ENCODE data around the gene LYRM4.

LYRM4 gene

GRCh38 chr6:5279891-5280338 lies 19.2 kb upstream of the LYRM4 start:
- DNase-seq, result no peak

- no peak for DNase-seq
Measured at GRCh38 chr6:5278565-5279120, 17.9 kb upstream of the LYRM4 start.

GRCh38 chr6:5278047-5278446 lies 17.3 kb upstream of the LYRM4 start:
- no peak for DNase-seq

GRCh38 chr6:5277589-5277988 lies 16.8 kb upstream of the LYRM4 start:
- DNase-seq, result no peak

DNA sequence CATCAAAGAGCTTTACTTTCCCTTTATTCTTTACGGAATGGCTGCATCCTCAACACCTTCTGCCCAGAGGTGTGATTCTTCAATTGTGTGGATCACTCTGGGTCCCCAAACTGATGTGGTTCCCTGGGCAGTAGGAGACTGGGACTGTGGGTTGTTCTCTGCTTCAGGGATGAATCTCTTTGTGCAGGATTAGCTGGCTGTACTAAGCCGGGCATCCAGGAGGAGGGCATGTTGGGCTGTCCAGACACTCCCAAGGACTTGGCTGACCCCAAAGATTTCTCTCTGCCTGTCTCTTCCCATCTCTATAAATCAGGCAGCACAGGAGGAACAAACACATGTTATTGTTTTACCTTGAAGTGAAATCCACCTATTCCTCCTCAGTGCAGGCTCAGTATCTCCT lies 15.8 kb upstream of the LYRM4 start:
- DNase-seq, result no peak

DNA sequence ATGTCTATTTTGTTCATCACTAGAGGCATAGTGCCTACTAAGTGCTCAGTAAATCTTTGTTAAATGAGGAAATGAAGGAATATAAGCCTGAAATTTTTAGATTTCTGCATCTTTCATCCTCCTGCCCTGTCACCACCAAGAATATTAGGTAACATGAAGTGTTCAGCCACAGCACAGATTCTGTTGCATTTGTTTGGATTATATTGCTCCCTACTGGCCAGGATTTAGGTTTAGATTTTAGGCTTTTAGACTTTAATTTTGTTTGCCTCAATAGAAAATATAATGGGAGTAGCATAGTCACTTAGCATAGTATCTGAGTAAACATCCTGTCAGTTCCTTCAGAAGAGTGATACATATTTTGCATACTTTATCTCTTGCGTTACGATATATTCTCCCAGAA lies 14.7 kb upstream of the LYRM4 start:
- no peak for DNase-seq

DNA sequence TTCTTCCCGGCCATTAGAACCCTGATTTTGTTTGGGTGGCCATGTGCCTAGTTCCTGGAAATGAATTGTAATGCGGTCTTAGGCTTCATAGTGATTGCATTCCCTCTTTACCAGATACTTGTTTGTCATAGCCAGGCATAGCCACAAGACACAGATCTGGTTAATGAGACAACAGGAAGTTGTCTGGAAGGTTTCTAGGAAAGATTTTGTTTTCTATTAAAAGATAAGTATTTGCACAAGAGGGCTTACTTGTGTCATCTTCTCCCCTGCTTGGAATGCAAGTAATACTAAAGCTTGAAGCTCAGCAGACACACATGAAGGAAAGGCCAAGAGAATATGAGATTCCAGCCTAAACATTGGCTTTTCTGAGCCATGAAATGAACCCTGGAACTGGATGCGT lies 13.5 kb upstream of the LYRM4 start:
- no peak for DNase-seq

- no peak for DNase-seq
Measured at GRCh38 chr6:5271926-5272325, 11.2 kb upstream of the LYRM4 start.

DNA sequence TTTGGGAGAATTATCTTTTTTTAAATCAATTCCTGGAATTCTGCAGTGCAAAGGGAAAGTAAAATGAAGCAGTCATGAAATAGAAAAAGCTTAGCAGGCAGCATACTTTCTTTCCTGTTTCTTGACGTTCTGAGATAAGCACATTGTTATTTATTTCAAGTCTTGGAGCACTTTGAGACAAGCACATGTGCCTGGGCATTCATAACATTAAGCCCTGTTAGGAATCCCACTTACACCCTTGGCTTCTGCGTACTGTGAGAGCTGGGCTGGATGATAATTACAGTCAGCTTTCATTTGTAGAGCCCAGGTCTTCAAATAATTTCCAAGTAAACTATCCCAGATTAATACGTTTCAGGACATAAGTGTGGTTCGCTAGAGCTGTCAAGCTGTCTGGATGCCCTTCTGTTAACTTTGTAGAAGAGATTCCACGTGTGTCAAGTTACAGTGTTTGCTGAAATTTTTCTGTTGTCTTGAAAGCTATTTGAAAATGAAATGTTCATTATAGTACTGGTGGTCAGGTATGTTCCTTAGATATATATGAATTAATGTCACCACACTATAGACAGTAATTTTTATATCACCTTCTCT lies 9.4 kb upstream of the LYRM4 start:
- no peak for DNase-seq

GRCh38 chr6:5266423-5266822 lies 5.7 kb upstream of the LYRM4 start:
- DNase-seq, result no peak

- no peak for DNase-seq
Measured at GRCh38 chr6:5261545-5262109, 877 bp upstream of the LYRM4 start.

GRCh38 chr6:5260111-5260620 lies 584 bp downstream of the LYRM4 start:
- DNase-seq, result peak; percentile 81

- no peak for DNase-seq
Measured at GRCh38 chr6:5259428-5259827, 1.3 kb downstream of the LYRM4 start.

GRCh38 chr6:5257400-5257799 lies 3.4 kb downstream of the LYRM4 start:
- no peak for DNase-seq

DNA sequence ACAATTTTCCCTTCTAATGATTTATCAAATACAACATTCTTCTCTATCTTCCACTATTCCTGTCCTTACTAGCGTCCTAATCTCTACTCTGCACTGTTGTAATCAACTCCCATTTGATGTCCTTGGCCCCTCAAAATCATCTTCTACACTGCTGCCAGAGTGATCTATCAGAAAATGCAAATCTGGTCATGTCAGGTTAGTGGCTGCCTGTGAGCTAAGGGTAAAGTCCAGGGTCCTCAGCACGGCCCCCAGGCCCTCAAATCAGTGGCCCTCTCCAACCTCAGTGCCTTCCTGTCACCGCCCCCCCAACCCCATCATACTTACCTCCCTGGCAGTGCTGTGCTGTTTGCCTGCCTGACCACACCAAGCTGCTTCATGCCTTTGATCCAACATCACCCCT lies 3.8 kb downstream of the LYRM4 start:
- DNase-seq, result no peak

GRCh38 chr6:5250911-5251310 lies 9.8 kb downstream of the LYRM4 start:
- no peak for DNase-seq

DNA sequence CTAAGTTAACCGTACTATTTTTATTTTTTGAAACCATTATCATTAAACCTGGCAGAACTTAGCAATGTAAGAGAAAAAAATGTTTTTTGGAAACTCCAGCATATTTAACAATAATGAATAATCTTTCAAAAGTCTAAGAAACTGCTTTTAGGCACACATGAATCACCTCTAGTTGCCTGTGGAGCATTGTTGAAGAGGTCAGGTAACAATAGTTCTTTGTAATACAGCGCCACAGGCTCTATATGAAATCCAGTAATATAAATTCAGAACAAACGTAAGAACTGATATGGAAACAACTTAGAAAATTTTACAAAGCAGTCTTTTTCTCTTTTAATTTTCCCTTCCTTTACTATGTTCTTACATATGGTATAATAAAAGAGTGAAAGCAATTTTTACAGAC lies 10.3 kb downstream of the LYRM4 start:
- no peak for DNase-seq

- no peak for DNase-seq
Measured at GRCh38 chr6:5249451-5250122, 11.2 kb downstream of the LYRM4 start.

DNA sequence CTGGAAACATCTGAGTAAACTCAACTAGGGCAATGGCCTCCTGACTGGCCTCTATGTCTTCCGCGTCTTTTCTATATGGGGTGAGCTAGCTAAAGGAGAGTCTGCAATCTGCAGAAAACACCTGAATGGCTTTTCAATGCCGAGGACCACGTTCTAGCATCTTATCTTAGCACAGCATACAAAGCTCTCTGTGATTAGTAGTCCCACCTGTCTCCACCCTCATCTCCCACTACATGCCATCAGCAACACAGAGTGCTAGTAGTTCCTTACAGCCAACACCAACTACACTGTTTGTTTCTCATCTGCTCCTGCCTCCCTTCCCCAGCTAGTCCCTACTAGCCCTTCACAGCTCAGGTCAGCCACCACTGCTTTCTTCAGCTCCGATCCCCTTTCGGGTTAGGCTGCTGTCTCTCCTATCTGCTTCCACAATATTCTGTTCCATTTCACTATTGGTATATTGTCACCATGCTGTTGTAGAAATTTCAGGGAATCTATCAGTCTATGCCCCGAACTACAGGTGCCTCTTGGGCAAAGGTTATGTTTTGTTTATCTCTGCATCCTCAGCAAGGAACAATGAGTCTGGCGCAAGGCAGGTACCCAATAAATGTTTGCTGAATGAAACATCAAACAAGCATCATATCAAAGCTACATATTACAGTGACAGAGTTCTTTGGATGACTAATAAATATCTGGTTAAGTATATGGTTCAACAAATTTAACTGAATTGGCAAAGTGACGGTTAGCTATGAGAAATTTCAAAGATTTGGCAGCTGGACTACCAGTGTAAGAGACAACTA lies 12.2 kb downstream of the LYRM4 start:
- no peak for DNase-seq

GRCh38 chr6:5247201-5247600 lies 13.5 kb downstream of the LYRM4 start:
- DNase-seq, result no peak

- DNase-seq, result no peak
Measured at GRCh38 chr6:5246141-5247097, 14.3 kb downstream of the LYRM4 start.

DNA sequence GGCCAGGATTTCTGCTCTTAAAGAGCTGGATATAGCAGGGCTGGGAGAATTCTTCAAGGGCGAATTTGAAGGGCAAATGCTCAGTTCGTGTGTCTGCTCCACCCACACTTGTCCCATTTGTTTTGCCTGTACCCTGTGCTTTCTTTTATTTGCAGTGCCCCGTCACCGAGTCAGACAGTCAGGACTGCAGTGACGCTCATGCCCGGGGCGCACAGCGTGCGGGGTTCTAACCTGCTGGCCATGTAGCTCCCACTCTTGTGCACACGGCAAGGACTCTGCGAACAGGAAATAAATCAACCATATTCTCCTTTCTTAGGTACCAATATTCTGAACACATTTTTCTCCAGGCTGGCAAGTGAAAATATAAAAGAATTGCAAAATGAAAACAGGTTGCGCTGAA lies 17.7 kb downstream of the LYRM4 start:
- no peak for DNase-seq
